Right atrium auricular region (tissue), 2 donors: ENCODE data around the gene SH3D21. TPM values are rescaled to one million over a fixed set of nuclear protein-coding genes. Genes with fewer than 3 reads are reported as not detected.
A peak's percentile ranks its signal among the peaks of the same experiment; 100 is the strongest.

Source experiments
- DNase-seq: peaks from one replicate; pipeline ENCODE4 v3.0.0-alpha.2; 2019; ENCODE audit warnings: low spot score
- H3K27ac ChIP-seq, 2 donors: fragments of 200-600 bp; sonication (generic); 1 replicate in 1 of 2; 2 replicates in 1 of 2; pipeline ENCODE4 v1.5.1; 2016 to 2019
- H3K27me3 ChIP-seq, 2 donors: fragments of 200-600 bp; sonication (generic); one replicate each; pipeline versions ENCODE4 v1.5.1 to v1.6.0; 2017 to 2019
- H3K36me3 ChIP-seq: fragments of 200-600 bp; sonication (generic); one replicate; pipeline ENCODE4 v1.5.1; 2016
- H3K4me1 ChIP-seq, 2 donors: fragments of 200-600 bp; sonication (generic); one replicate each; pipeline versions ENCODE4 v1.5.1 to v1.6.0; 2017 to 2019
- H3K4me3 ChIP-seq, 2 donors: fragments of 200-600 bp; sonication (generic); 1 replicate in 1 of 2; 2 replicates in 1 of 2; pipeline ENCODE4 v1.5.1; 2017 to 2019; ENCODE audit warnings: mild to moderate bottlenecking in 1 of 2, moderate library complexity in 1 of 2
- H3K9me3 ChIP-seq, 2 donors: fragments of 200-600 bp; sonication (generic); one replicate each; pipeline ENCODE4 v1.5.1; 2019
- total RNA-seq, 2 donors: library from RNA; depleted of rRNA; stranded (reverse); fragments of >200 nt; gene quantifications; one replicate each; pipeline ENCODE4 v1.1.0, GENCODE V29; 2016
- TF ChIP-seq, protein P1 (sequence below), 2 donors: fragments of 200-600 bp; sonication (generic); IDR thresholded peaks; one replicate each; pipeline ENCODE4 v1.5.1; 2019; ENCODE audit warnings: antibody characterized with exemption in 2 of 2

SH3D21 gene
- total RNA-seq, 2 donors from 2014 or later = 1.2 to 1.4 TPM

DNA sequence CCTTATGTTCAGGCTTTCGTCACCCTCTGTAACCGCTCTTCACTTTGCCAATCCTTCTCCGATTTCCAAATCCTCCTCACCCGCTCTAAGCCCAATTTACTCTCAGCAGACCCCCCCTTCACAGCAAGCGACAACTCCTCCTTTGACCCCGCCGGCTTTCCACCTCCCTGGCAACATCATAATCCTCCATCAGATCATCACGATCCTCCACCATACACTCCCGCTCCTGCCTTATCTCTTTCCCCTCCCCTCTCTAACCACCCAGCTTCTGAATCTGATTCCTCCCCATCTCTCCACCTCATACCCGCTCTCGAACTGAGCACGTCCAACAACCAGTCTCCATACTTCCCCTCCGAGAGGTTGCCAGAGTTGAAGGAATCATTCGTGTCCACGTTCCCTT lies 24.8 kb downstream of the SH3D21 start:
- H3K27ac ChIP-seq = no peak overlapping the region
- no peaks in the 10 kb centered on the region for H3K27me3 ChIP-seq
- no peaks in the 10 kb centered on the region for H3K36me3 ChIP-seq
- H3K4me3 ChIP-seq = no peak overlapping the region
- TF ChIP-seq, protein P1, sequence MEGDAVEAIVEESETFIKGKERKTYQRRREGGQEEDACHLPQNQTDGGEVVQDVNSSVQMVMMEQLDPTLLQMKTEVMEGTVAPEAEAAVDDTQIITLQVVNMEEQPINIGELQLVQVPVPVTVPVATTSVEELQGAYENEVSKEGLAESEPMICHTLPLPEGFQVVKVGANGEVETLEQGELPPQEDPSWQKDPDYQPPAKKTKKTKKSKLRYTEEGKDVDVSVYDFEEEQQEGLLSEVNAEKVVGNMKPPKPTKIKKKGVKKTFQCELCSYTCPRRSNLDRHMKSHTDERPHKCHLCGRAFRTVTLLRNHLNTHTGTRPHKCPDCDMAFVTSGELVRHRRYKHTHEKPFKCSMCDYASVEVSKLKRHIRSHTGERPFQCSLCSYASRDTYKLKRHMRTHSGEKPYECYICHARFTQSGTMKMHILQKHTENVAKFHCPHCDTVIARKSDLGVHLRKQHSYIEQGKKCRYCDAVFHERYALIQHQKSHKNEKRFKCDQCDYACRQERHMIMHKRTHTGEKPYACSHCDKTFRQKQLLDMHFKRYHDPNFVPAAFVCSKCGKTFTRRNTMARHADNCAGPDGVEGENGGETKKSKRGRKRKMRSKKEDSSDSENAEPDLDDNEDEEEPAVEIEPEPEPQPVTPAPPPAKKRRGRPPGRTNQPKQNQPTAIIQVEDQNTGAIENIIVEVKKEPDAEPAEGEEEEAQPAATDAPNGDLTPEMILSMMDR (IDR thresholded peaks at IDR 0.05) = no peak
- no peak for DNase-seq
- no peaks in the 10 kb centered on the region for H3K9me3 ChIP-seq
- peaks cover 0 to 11% of the 10 kb centered on the region in 2 donors for H3K4me1 ChIP-seq

DNA sequence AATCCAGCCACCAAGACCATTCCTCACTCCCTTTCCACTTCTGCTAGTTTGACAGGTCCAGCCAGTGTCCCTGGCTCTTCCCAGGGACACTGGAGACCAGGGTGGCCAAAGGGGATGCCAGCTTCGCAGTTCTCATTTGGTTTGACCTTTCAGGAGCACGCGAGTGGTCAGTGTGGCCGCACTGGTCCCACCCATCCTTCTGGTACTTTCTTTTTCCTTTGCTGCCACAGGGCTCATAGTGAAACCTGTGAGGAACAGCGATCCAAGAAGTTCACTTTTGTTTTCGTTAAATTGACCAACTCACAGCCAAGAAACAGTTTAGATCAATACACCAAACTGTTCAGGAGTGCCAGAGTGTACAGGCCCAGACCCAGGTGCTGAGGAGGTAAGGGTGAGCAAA lies 31.7 kb downstream of the SH3D21 start:
- no peak for DNase-seq
- Histone ChIP-seq H3K4me3 (no peak overlapping the region), H3K4me1 (peaks cover 0 to 30% of the 10 kb centered on the region in 2 donors), H3K36me3 (peaks cover 14% of the 10 kb centered on the region), H3K27me3 (no peaks in the 10 kb centered on the region), H3K9me3 (no peaks in the 10 kb centered on the region), H3K27ac (no peak overlapping the region)
- TF ChIP-seq, protein P1 (IDR thresholded peaks at IDR 0.05) = no peak

DNA sequence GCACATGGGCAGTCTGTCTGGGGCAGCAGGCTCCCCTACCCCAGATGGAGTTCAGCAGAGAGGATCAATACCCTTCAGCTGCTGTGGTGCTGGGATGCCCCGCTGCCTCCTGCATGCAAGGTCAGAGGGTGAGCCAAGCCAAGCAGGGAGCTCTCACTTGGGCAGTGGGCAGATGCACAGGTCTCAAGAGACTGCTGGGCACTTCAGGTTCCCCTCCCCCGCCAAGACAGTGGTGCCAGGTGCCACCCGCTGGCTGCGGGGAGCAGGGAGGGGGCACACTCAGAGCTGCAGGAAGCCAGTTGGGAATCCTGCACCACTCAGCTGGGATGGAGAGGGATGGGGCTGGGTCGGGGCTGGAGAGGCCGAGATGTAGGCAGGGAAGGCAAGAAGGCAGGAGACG lies 33.0 kb downstream of the SH3D21 start:
- no peak overlapping the region for H3K4me3 ChIP-seq
- no peaks in the 10 kb centered on the region for H3K9me3 ChIP-seq
- DNase-seq = no peak
- H3K4me1 ChIP-seq = peaks cover 0 to 40% of the 10 kb centered on the region in 2 donors
- peak overlapping the region in 1 of 2 donors; percentile 31 for H3K27ac ChIP-seq
- H3K36me3 ChIP-seq = peaks cover 25% of the 10 kb centered on the region
- H3K27me3 ChIP-seq = no peaks in the 10 kb centered on the region
- TF ChIP-seq, protein P1 (IDR thresholded peaks at IDR 0.05) = no peak

DNA sequence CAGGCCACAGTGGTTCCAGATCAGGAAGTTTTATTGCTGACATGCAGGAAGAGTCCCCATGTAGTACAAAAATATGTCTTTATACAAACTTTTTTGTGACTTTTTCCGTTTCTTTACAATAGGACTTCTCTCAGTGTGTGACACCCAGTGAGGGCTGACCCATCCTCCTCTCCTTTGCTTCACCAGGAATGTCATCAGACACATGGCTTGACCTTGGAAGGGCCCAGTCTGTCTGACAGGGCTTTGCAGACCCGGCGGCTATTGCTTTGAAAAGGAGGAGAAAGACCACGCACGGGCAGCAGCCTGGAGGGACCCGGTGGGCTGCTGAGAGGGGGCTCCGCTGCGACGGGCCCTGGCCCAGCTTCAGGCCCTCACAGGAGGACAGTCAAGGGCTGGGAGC lies 33.4 kb downstream of the SH3D21 start:
- TF ChIP-seq, protein P1 (IDR thresholded peaks at IDR 0.05) = no peak
- H3K9me3 ChIP-seq = no peaks in the 10 kb centered on the region
- no peak overlapping the region for H3K27ac ChIP-seq
- peaks cover 0 to 40% of the 10 kb centered on the region in 2 donors for H3K4me1 ChIP-seq
- H3K27me3 ChIP-seq = no peaks in the 10 kb centered on the region
- peaks cover 29% of the 10 kb centered on the region for H3K36me3 ChIP-seq
- H3K4me3 ChIP-seq = no peak overlapping the region
- no peak for DNase-seq

DNA sequence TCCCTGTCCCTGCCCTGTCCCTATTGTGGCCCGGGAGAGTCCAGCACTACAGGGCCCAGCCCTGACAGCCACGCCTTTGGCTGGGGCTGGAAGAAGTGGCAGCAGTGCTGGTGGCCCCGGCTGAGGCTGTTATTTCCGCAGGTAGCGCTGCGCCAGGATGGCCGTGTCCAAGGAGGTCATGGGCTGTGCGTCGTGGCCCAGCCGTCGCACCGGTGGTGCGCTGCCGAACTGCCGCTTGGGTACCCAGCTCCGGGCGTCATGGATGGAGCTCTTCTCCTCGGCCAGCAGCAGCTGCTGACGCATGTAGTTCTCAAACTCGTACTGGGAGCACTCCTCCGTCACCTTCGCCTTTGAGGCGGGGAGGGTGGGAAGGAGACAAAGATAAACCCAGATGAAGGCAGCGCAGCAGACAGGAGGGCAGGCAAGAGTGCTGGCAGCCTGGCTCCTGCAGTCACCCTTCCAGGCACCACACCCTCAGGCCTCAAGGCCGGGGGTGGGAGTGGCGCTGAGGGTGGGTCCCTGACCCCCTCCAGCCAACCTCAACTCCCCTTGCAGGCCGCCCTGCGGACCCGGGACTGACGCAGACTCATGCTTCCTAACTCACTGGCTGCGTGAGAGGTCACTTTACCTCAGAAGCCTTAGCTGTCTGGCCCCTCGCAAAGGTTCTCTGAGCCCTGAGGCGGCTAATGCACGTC lies 35.6 kb downstream of the SH3D21 start:
- no peak for DNase-seq
- Histone ChIP-seq H3K27me3 (no peaks in the 10 kb centered on the region), H3K9me3 (no peaks in the 10 kb centered on the region), H3K4me1 (peaks cover 0 to 40% of the 10 kb centered on the region in 2 donors), H3K27ac (no peak overlapping the region), H3K36me3 (peaks cover 48% of the 10 kb centered on the region), H3K4me3 (no peak overlapping the region)
- TF ChIP-seq, protein P1 (IDR thresholded peaks at IDR 0.05) = no peak
